Spleen (tissue), 7 donors: Measurements from ENCODE around the gene RAPH1.

Experiments
- POLR2A ChIP-seq, 3 donors: fragments of 450-650 bp; IDR thresholded peaks; one replicate each; pipeline ENCODE4 v1.5.1; 2017; ENCODE audit warnings: antibody characterized with exemption in 3 of 3, mild to moderate bottlenecking in 1 of 3
- POLR2AphosphoS5 ChIP-seq, 3 donors: sonication (generic); formaldehyde crosslinking; IDR thresholded peaks; one replicate each; pipeline ENCODE4 v1.5.1; 2017; ENCODE audit warnings: antibody characterized with exemption in 3 of 3
- TF ChIP-seq, protein P1 (sequence below), 11 experiments: fragments of 200-600 bp in 7 of 11; fragments of 450-650 bp in 4 of 11; sonication (generic) in 4 of 11; IDR thresholded peaks in 8 of 11; conservative IDR thresholded peaks in 3 of 11; 1 replicate in 7 of 11; 2 replicates in 4 of 11; pipeline versions ENCODE4 v1.4.0 to v1.8.0; 2016 to 2021; ENCODE audit warnings: antibody characterized with exemption in 11 of 11, inconsistent platforms in 4 of 11, mild to moderate bottlenecking in 1 of 11
- donor health status: DM: no; HTN: no; CAD: no; lungs with moderate emphysema.
- donor health status: DM: no; HTN: no; CAD: no.
- donor health status: DM: no; HTN: no; CAD: no.

DNA sequence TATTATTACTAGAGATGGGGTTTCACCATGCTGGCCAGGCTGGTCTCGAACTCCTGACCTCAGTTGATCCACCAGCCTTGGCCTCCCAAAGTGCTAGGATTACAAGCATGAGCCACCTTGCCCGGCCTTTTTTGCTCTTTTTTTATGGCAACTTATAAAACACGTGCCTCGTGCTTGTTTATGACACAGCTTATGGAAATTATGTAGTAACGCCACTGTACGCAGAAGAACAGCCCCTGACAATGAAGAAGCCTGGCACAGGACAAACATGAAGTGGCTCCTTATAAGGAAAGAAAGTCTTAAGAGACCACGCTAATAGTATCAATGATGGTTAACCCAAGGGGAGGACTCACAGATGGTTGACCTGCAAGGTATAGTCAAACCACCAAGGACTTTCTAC lies 37.2 kb upstream of the RAPH1 start:
- TF ChIP-seq, protein P1, sequence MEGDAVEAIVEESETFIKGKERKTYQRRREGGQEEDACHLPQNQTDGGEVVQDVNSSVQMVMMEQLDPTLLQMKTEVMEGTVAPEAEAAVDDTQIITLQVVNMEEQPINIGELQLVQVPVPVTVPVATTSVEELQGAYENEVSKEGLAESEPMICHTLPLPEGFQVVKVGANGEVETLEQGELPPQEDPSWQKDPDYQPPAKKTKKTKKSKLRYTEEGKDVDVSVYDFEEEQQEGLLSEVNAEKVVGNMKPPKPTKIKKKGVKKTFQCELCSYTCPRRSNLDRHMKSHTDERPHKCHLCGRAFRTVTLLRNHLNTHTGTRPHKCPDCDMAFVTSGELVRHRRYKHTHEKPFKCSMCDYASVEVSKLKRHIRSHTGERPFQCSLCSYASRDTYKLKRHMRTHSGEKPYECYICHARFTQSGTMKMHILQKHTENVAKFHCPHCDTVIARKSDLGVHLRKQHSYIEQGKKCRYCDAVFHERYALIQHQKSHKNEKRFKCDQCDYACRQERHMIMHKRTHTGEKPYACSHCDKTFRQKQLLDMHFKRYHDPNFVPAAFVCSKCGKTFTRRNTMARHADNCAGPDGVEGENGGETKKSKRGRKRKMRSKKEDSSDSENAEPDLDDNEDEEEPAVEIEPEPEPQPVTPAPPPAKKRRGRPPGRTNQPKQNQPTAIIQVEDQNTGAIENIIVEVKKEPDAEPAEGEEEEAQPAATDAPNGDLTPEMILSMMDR (IDR thresholded peaks at IDR 0.05 in 8 of 11, conservative IDR thresholded peaks at IDR 0.05 in 3 of 11) = no peak
- TF ChIP-seq POLR2A (IDR thresholded peaks at IDR 0.05) = no peak
- TF ChIP-seq POLR2AphosphoS5 (IDR thresholded peaks at IDR 0.05) = no peak
